ENCODE results near the gene SLC6A14.

GRCh38 chrX:116417214-116417613, 19.2 kb upstream of the SLC6A14 start:
- no peak for TF ChIP-seq CTCF (IDR thresholded peaks at IDR 0.05)
- TF ChIP-seq POLR2AphosphoS5 (IDR thresholded peaks at IDR 0.05), result no peak
- no peak for TF ChIP-seq POLR2A (IDR thresholded peaks at IDR 0.05)
- no peak for TF ChIP-seq EP300 (IDR thresholded peaks at IDR 0.05; ENCODE audit: low read depth)

All from transverse colon (tissue), 4 donors.